Smooth muscle cell (in vitro differentiated cells): ENCODE results near the gene NHERF2. TPM values are rescaled to one million over a fixed set of nuclear protein-coding genes. Genes with fewer than 3 reads are reported as not detected.

ENCODE experiments used
- DNase-seq: peaks from one replicate; lab custom pipeline; 2025; ENCODE audit not compliant: unreplicated experiment; lab: John Stamatoyannopoulos, UW
- H2AFZ ChIP-seq: fragments of 200-600 bp; sonication (generic); 2 replicates; pipeline ENCODE4 v1.6.0; 2016; ENCODE audit warnings: antibody characterized with exemption, low read depth, mild to moderate bottlenecking
- H3F3A ChIP-seq: fragments of 200-600 bp; sonication (generic); 2 replicates; pipeline ENCODE4 v1.6.0; 2017; ENCODE audit warnings: antibody characterized with exemption, low read depth
- H3K27ac ChIP-seq: fragments of 200-600 bp; sonication (generic); 2 replicates; pipeline ENCODE4 v1.5.1; 2016; ENCODE audit warnings: low read depth, mild to moderate bottlenecking
- H3K27me3 ChIP-seq: fragments of 200-600 bp; sonication (generic); 2 replicates; pipeline ENCODE4 v1.6.1; 2016; ENCODE audit warnings: low read depth, mild to moderate bottlenecking
- H3K36me3 ChIP-seq: fragments of 200-600 bp; sonication (generic); 2 replicates; pipeline ENCODE4 v1.5.1; 2016; ENCODE audit warnings: low read depth
- H3K4me1 ChIP-seq: fragments of 200-600 bp; sonication (generic); 2 replicates; pipeline ENCODE4 v1.5.1; 2016; ENCODE audit warnings: low read depth
- H3K4me2 ChIP-seq: fragments of 200-600 bp; sonication (generic); 2 replicates; pipeline ENCODE4 v1.6.0; 2016; ENCODE audit warnings: mild to moderate bottlenecking
- H3K4me3 ChIP-seq: fragments of 200-600 bp; sonication (generic); 2 replicates; pipeline ENCODE4 v1.5.1; 2016; ENCODE audit warnings: mild to moderate bottlenecking
- H3K79me2 ChIP-seq: fragments of 200-600 bp; sonication (generic); 2 replicates; pipeline ENCODE4 v1.6.0; 2016; ENCODE audit warnings: low read depth, mild to moderate bottlenecking
- H3K9ac ChIP-seq: fragments of 200-600 bp; sonication (generic); 2 replicates; pipeline ENCODE4 v1.6.0; 2016; ENCODE audit warnings: low read depth
- H3K9me3 ChIP-seq: fragments of 200-600 bp; sonication (generic); replicated peaks from 2 replicates; pipeline ENCODE4 v1.5.1; 2016; ENCODE audit warnings: low read depth
- H4K20me1 ChIP-seq: fragments of 200-600 bp; sonication (generic); 2 replicates; pipeline ENCODE4 v1.6.0; 2016; ENCODE audit warnings: low read depth
- whole genome bisulfite sequencing: methylation state at CpG from one replicate; pipeline ENCODE4 v1.1.7; 2016; ENCODE audit warnings: low lambda C conversion rate; 5-methylcytosine and 5-hydroxymethylcytosine counted together
- polyA plus RNA-seq: library from polyadenylated mRNA; unstranded; fragments of >200 nt; fragmentation: Nextera tagmentation; extraction: Ambion mirVana; gene quantifications from 2 replicates; pipeline ENCODE4 v1.2.1, GENCODE V29; 2016
- total RNA-seq: library from RNA; depleted of rRNA; stranded (reverse); fragments of >200 nt; gene quantifications from 2 replicates; pipeline ENCODE4 v1.2.3, GENCODE V29; 2014
- TF ChIP-seq, protein P1 (sequence below): fragments of 200-600 bp; sonication (generic); IDR thresholded peaks from 2 replicates; pipeline ENCODE4 v1.5.1; 2017; ENCODE audit warnings: borderline replicate concordance, mild to moderate bottlenecking, antibody characterized with exemption; ENCODE audit not compliant: insufficient read depth, poor library complexity, severe bottlenecking

NHERF2 gene
- total and polyA plus RNA-seq, 2 experiments from 2014 or later: 14.4 to 40.2 TPM

DNA sequence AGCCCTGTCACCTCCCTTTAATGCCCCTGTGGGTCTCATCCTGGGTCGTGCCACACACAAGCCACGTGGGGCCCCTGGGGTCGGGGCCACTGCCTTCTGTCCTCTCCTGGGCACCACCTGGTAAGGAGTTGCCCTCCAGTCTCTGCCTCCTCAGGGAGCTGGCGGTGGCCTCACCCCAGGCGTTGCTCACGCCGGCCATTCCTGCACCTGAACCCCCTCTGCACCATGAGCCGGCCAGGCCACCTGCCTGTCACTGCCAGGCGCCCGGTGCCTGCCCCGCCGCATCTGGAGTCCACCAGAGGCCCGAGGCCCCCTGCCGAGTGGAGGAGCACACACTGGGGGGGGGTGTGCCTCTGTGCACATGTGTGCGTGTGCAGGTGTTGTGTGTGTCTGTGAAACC lies 10.4 kb downstream of the NHERF2 start:
- Histone ChIP-seq H3K36me3 (no peaks in the 10 kb centered on the region), H4K20me1 (no peaks in the 10 kb centered on the region), H3K27me3 (no peaks in the 10 kb centered on the region), H3K4me2 (no peak overlapping the region), H2AFZ (no peak overlapping the region), H3K27ac (no peak overlapping the region), H3K9ac (no peak overlapping the region), H3K4me1 (peaks cover 21% of the 10 kb centered on the region), H3F3A (no peaks in the 10 kb centered on the region), H3K4me3 (no peak overlapping the region), H3K9me3 (no peaks in the 10 kb centered on the region), H3K79me2 (no peaks in the 10 kb centered on the region)
- TF ChIP-seq, protein P1, sequence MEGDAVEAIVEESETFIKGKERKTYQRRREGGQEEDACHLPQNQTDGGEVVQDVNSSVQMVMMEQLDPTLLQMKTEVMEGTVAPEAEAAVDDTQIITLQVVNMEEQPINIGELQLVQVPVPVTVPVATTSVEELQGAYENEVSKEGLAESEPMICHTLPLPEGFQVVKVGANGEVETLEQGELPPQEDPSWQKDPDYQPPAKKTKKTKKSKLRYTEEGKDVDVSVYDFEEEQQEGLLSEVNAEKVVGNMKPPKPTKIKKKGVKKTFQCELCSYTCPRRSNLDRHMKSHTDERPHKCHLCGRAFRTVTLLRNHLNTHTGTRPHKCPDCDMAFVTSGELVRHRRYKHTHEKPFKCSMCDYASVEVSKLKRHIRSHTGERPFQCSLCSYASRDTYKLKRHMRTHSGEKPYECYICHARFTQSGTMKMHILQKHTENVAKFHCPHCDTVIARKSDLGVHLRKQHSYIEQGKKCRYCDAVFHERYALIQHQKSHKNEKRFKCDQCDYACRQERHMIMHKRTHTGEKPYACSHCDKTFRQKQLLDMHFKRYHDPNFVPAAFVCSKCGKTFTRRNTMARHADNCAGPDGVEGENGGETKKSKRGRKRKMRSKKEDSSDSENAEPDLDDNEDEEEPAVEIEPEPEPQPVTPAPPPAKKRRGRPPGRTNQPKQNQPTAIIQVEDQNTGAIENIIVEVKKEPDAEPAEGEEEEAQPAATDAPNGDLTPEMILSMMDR: no peak
- 95% methylated on average over 15 of the region's 15 CpGs for WGBS
- no peak for DNase-seq

DNA sequence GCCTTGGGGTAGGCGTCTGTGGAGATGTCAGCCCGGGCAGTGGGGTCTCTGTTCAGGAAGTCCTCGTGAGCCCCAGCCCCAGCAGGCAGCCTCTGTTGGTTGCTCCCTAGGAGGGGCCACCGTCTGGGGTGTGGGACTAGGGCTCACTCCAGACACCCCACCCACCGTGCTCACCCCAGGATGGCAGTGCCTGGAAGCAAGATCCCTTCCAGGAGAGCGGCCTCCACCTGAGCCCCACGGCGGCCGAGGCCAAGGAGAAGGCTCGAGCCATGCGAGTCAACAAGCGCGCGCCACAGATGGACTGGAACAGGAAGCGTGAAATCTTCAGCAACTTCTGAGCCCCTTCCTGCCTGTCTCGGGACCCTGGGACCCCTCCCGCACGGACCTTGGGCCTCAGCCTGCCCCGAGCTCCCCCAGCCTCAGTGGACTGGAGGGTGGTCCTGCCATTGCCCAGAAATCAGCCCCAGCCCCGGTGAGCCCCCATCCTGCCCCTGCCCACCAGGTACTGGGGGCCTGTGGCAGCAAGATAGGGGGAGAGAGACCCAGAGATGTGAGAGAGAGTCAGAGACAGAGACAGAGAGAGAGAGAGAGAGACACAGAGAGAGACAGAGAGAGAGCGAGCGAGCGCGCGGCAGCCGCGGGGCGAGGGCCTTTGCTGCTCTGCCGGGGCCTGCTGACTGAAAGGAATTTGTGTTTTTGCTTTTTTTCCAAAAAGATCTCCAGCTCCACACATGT lies 11.1 kb downstream of the NHERF2 start:
- Histone ChIP-seq H3K4me1 (peaks cover 21% of the 10 kb centered on the region), H3K79me2 (no peaks in the 10 kb centered on the region)
- 74% methylated on average over 29 of the region's 29 CpGs for WGBS

DNA sequence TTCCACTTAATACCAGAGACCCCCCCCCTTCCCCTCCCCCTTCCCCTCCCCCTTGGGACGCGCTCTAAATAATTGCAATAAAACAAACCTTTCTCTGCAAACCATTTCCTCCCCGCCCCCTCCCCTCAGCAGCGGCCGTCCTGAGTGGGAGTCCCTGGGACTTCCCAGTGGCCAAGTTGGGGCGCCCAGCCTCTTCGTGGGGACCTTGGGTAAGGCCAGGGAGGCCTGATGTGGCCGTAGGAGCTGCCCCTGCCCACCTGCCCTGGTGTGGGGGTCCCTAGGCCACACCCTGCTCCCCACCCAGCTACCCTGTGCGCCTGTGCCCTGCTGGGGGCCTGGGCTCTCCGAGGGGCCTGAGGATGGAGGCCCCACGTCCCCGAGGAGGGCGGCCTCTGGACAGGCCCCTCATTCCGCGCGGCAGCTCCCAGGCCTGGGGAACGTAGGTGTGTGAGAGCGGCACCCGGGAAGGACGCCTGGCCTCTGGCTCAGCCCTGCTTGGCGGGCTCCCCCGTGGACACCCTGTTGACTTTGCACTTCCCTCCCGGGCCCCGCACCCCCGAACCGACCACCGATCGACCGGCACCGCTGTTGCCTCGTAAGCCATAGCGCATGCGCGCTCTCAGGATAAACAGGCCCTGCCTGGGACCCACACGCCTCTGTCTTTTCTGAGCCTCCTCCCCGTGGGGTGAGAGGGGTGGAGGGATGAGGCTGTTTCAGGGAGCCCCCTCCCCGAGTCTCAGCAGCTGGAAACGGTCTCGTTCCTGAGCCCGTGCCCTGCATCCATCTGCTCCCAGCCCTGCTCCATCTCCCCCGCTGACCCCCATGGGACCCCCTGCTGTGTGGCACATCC lies 11.9 kb downstream of the NHERF2 start:
- Histone ChIP-seq H2AFZ (no peak overlapping the region), H3K9ac (peak overlapping the region; percentile 70), H3K27ac (peak overlapping the region; percentile 90), H3K4me1 (peaks cover 21% of the 10 kb centered on the region), H3K9me3 (no peaks in the 10 kb centered on the region), H3K27me3 (no peaks in the 10 kb centered on the region), H4K20me1 (no peaks in the 10 kb centered on the region), H3K4me2 (peak overlapping the region; percentile 73), H3K36me3 (no peaks in the 10 kb centered on the region), H3K4me3 (no peak overlapping the region), H3K79me2 (no peaks in the 10 kb centered on the region), H3F3A (no peaks in the 10 kb centered on the region)
- WGBS: 86% methylated on average over 36 of the region's 41 CpGs
- TF ChIP-seq, protein P1: no peak
- DNase-seq: no peak

More for the DNA sequence above, 11.1 kb downstream of the NHERF2 start:
- Histone ChIP-seq H3K36me3 (no peaks in the 10 kb centered on the region), H3K4me3 (no peak overlapping the region), H4K20me1 (no peaks in the 10 kb centered on the region), H3K4me2 (peak overlapping the region; percentile 40), H3F3A (no peaks in the 10 kb centered on the region), H3K9me3 (no peaks in the 10 kb centered on the region), H3K9ac (no peak overlapping the region), H3K27ac (peak overlapping the region; percentile 73), H3K27me3 (no peaks in the 10 kb centered on the region), H2AFZ (no peak overlapping the region)
- TF ChIP-seq, protein P1: no peak
- no peak for DNase-seq
